Measurements from ENCODE around the gene NHEJ1. TPM values are rescaled to one million over a fixed set of nuclear protein-coding genes. Genes with fewer than 3 reads are reported as not detected.

Gene NHEJ1
- total RNA-seq, 1 experiment from 2014 or later: 16.7 TPM

DNA sequence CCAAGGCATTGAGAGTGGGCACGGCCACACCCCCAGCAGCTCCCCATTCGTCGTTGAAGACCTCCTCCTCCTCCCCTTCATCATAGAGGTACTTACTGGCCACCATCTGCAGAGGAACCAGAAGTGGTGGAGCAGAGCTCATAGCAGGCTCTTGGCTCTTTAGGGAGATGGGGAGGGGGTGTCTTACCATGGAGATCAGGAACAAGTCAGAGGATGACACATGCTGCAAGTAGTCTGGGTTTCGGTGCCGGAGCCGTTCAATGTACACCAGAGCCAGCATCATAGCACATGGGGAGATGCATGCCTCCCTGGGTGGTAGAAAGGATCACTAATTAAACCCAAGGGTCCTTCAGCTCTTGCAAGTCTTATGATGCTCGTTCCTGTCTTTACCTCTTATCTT lies 14.2 kb upstream of the NHEJ1 start:
- ChIA-PET CTCF (no interaction called here), POLR2A (ENCODE audit: unreplicated experiment) (no interaction called here)
- peaks cover 24% of the 10 kb centered on the region for H3K4me1 ChIP-seq (ENCODE audit: insufficient read depth, low read length)
- BruUV-seq (replicated peaks): no TSS peak
- peaks cover 5% of the 10 kb centered on the region for H3F3A ChIP-seq (ENCODE audit: low read length, unreplicated experiment)
- H3K79me2 ChIP-seq (ENCODE audit: low read length): peaks cover 38% of the 10 kb centered on the region
- H2AFZ ChIP-seq (ENCODE audit: low read length): no peak overlapping the region
- intact Hi-C loops (cut with micrococcal nuclease): loop anchor here (5.0 kb wide), 1 partner anchor 122 kb away; no protein-coding TSS in a partner anchor
- no peak overlapping the region for H3K27ac ChIP-seq (ENCODE audit: low read length)
- ATAC-seq (no peak), DNase-seq (no peak)
- no peak overlapping the region for H3K9ac ChIP-seq (ENCODE audit: low read length)
- no peaks in the 10 kb centered on the region for H3K9me2 ChIP-seq (replicated peaks; ENCODE audit: low read length)
- H4K20me1 ChIP-seq (ENCODE audit: low read length): peaks cover under 1% of the 10 kb centered on the region; the same call in 1 of the 2 replicates
- H3K4me3 ChIP-seq (ENCODE audit: low read length): no peak overlapping the region
- peaks cover 11% of the 10 kb centered on the region; the same call in 1 of the 2 replicates for H3K36me3 ChIP-seq (ENCODE audit: low read depth, low read length)
- no peaks in the 10 kb centered on the region for H3K27me3 ChIP-seq (ENCODE audit: low read length)
- no peak overlapping the region for H3K4me2 ChIP-seq (ENCODE audit: low read length)
- TF ChIP-seq EZH2 (IDR thresholded peaks at IDR 0.05; ENCODE audit: low read length, unreplicated experiment) (no peak), CTCF (conservative IDR thresholded peaks at IDR 0.05; ENCODE audit: low read depth, low read length) (no peak), EZH2phosphoT487 (IDR thresholded peaks at IDR 0.05; ENCODE audit: borderline replicate concordance, low read length) (no peak)
- H3K9me3 ChIP-seq (ENCODE audit: low read length): no peaks in the 10 kb centered on the region

DNA sequence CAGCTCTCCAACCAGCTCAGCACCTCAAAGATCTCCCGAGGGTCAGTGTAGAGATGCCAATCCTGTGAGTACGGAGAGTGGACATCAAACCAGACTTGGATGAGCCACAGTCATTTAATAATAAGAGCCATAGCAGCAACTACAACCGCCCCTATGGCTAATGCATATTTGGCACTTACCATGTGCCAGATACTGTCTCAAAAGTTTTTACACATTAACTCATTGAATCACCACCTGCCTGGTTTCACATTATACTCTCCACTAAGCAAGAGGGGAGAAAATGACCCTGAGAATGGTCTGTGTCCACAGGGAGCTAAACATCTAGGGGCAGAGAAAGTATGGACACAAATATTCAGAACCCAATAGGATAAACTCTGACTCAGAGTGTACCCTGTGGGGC lies 13.5 kb upstream of the NHEJ1 start:
- Histone ChIP-seq H3K9ac (ENCODE audit: low read length) (no peak overlapping the region), H3K79me2 (ENCODE audit: low read length) (peaks cover 32% of the 10 kb centered on the region), H3K4me3 (ENCODE audit: low read length) (no peak overlapping the region), H3F3A (ENCODE audit: low read length, unreplicated experiment) (peaks cover 5% of the 10 kb centered on the region), H3K9me3 (ENCODE audit: low read length) (no peaks in the 10 kb centered on the region), H3K27ac (ENCODE audit: low read length) (no peak overlapping the region), H3K4me1 (ENCODE audit: insufficient read depth, low read length) (peaks cover 18% of the 10 kb centered on the region), H4K20me1 (ENCODE audit: low read length) (no peaks in the 10 kb centered on the region; the same call in 1 of the 2 replicates), H3K4me2 (ENCODE audit: low read length) (no peak overlapping the region), H3K27me3 (ENCODE audit: low read length) (no peaks in the 10 kb centered on the region), H3K9me2 (replicated peaks; ENCODE audit: low read length) (no peaks in the 10 kb centered on the region), H3K36me3 (ENCODE audit: low read depth, low read length) (peaks cover 11% of the 10 kb centered on the region; the same call in 1 of the 2 replicates), H2AFZ (ENCODE audit: low read length) (no peak overlapping the region)
- DNase-seq (no peak), ATAC-seq (no peak)
- TF ChIP-seq EZH2phosphoT487 (IDR thresholded peaks at IDR 0.05; ENCODE audit: borderline replicate concordance, low read length) (no peak), CTCF (conservative IDR thresholded peaks at IDR 0.05; ENCODE audit: low read depth, low read length) (no peak), EZH2 (IDR thresholded peaks at IDR 0.05; ENCODE audit: low read length, unreplicated experiment) (no peak)
- ChIA-PET CTCF (no interaction called here), POLR2A (ENCODE audit: unreplicated experiment) (interaction anchor here (0.6 kb wide), 1 partner anchor 32 kb away, joined by 3 read pairs; no protein-coding TSS in a partner anchor)
- no TSS peak for BruUV-seq (replicated peaks)
- intact Hi-C loops (cut with micrococcal nuclease): no loop called here

DNA sequence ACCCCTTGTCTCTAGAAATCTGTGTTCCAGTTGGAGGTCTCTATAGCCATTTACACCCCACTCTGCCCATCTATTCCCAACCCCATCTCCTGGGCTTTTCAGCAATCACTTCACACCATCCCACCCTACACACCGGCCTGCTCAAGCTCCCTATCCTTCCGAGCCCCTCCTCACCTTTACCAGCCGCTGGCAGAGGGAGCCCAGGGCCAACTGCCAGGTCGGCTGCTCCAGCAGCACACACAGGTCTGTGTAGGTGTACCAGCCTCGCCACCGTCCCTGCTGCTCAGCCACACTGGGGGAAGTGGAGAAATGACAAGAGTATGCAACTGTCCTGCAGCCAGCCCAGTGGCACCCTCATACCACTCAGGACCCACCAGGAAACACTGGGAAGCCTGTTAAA lies 12.6 kb upstream of the NHEJ1 start:
- no peak overlapping the region for H2AFZ ChIP-seq (ENCODE audit: low read length)
- ATAC-seq (no peak), DNase-seq (no peak)
- intact Hi-C loops (cut with micrococcal nuclease): no loop called here
- CTCF ChIA-PET: no interaction called here
- POLR2A ChIA-PET (ENCODE audit: unreplicated experiment): no interaction called here
- no TSS peak for BruUV-seq (replicated peaks)
- H3K9me3 ChIP-seq (ENCODE audit: low read length): no peaks in the 10 kb centered on the region
- no peak overlapping the region for H3K4me2 ChIP-seq (ENCODE audit: low read length)
- H3K9me2 ChIP-seq (replicated peaks; ENCODE audit: low read length): no peaks in the 10 kb centered on the region
- no peak overlapping the region for H3K27ac ChIP-seq (ENCODE audit: low read length)
- H3K36me3 ChIP-seq (ENCODE audit: low read depth, low read length): peaks cover 11% of the 10 kb centered on the region; the same call in 1 of the 2 replicates
- no peaks in the 10 kb centered on the region for H4K20me1 ChIP-seq (ENCODE audit: low read length)
- H3K9ac ChIP-seq (ENCODE audit: low read length): no peak overlapping the region
- TF ChIP-seq CTCF (conservative IDR thresholded peaks at IDR 0.05; ENCODE audit: low read depth, low read length) (no peak), EZH2 (IDR thresholded peaks at IDR 0.05; ENCODE audit: low read length, unreplicated experiment) (no peak), EZH2phosphoT487 (IDR thresholded peaks at IDR 0.05; ENCODE audit: borderline replicate concordance, low read length) (no peak)
- no peak overlapping the region for H3K4me3 ChIP-seq (ENCODE audit: low read length)
- H3K79me2 ChIP-seq (ENCODE audit: low read length): peaks cover 24% of the 10 kb centered on the region
- peaks cover 14% of the 10 kb centered on the region for H3K4me1 ChIP-seq (ENCODE audit: insufficient read depth, low read length)
- H3F3A ChIP-seq (ENCODE audit: low read length, unreplicated experiment): peaks cover 5% of the 10 kb centered on the region
- no peaks in the 10 kb centered on the region for H3K27me3 ChIP-seq (ENCODE audit: low read length)

Measured in PC-3 (cell line).